SU-DHL-6 (cell line): ENCODE measurements around the gene SPIRE2.
"Not testable (repeated sequence)": the region's sequence is repeated elsewhere in the genome, so short reads cannot be mapped to it uniquely, and the experiment has no call there.

Source experiments
- H2AFZ ChIP-seq: fragments of 200-600 bp; sonication (generic); 2 replicates; pipeline ENCODE4 v1.6.1; 2014; ENCODE audit warnings: low read depth, mild to moderate bottlenecking, moderate library complexity, mixed read lengths, antibody characterized with exemption, low read length; ENCODE audit not compliant: severe bottlenecking
- H3F3A ChIP-seq: fragments of 200-600 bp; shearing (Covaris generic); 2 replicates; pipeline ENCODE4 v1.6.0; 2016; ENCODE audit warnings: antibody characterized with exemption, mild to moderate bottlenecking; ENCODE audit not compliant: insufficient read depth
- H3K27ac ChIP-seq: fragments of 200-600 bp; sonication (generic); 2 replicates; pipeline ENCODE4 v1.5.1; 2016; ENCODE audit warnings: low read depth, mild to moderate bottlenecking, low read length, moderate library complexity, mixed read lengths
- H3K27me3 ChIP-seq: fragments of 200-600 bp; sonication (generic), shearing (Covaris generic); 2 replicates; pipeline ENCODE4 v1.6.0; 2014; ENCODE audit warnings: mild to moderate bottlenecking, low read length
- H3K36me3 ChIP-seq: fragments of 200-600 bp; sonication (generic); 2 replicates; pipeline ENCODE4 v1.6.1; 2014; ENCODE audit warnings: mild to moderate bottlenecking, low read length, mixed read lengths
- H3K4me2 ChIP-seq: fragments of 300-600, 200-600 bp; shearing (Covaris generic), sonication (generic); 2 replicates; pipeline ENCODE4 v1.6.0; 2014; ENCODE audit warnings: low read length, low read depth, mild to moderate bottlenecking; ENCODE audit not compliant: poor library complexity, severe bottlenecking
- H3K4me3 ChIP-seq: fragments of 200-600 bp; sonication (generic); 2 replicates; pipeline ENCODE4 v1.5.1; 2014; ENCODE audit warnings: antibody characterized with exemption, low read length, mild to moderate bottlenecking, mixed read lengths; ENCODE audit not compliant: insufficient read depth, poor library complexity, severe bottlenecking
- H3K79me2 ChIP-seq: fragments of 200-600 bp; sonication (generic); 2 replicates; pipeline ENCODE4 v1.6.1; 2014; ENCODE audit warnings: mild to moderate bottlenecking, low read length, moderate library complexity; ENCODE audit not compliant: insufficient read depth
- H3K9ac ChIP-seq: fragments of 200-600 bp; sonication (generic); 2 replicates; pipeline ENCODE4 v1.7.0; 2014; ENCODE audit warnings: mild to moderate bottlenecking, low read length
- H3K9me2 ChIP-seq: fragments of 200-600 bp; sonication (generic); replicated peaks from 2 replicates; pipeline ENCODE4 v1.6.1; 2014; ENCODE audit warnings: low read length; ENCODE audit not compliant: insufficient read depth
- H3K9me3 ChIP-seq: fragments of 200-600 bp; sonication (generic); 2 replicates; pipeline ENCODE4 v1.6.1; 2014; ENCODE audit warnings: low read length, mixed read lengths; ENCODE audit not compliant: insufficient read depth
- H4K20me1 ChIP-seq: fragments of 200-600 bp; sonication (generic); 2 replicates; pipeline ENCODE4 v1.6.1; 2014; ENCODE audit warnings: low read depth, mild to moderate bottlenecking, antibody characterized with exemption, low read length, moderate library complexity, mixed read lengths
- CTCF ChIP-seq: fragments of 200-600 bp; sonication (generic); IDR thresholded peaks from one replicate; pipeline ENCODE4 v1.5.1; 2017; ENCODE audit warnings: antibody characterized with exemption, mild to moderate bottlenecking, low read length, moderate library complexity; ENCODE audit not compliant: insufficient read depth, poor library complexity, severe bottlenecking
- EZH2phosphoT487 ChIP-seq: fragments of 200-600 bp; sonication (generic), shearing (Covaris generic); conservative IDR thresholded peaks from 2 replicates; pipeline ENCODE4 v1.6.1; 2018; ENCODE audit warnings: mild to moderate bottlenecking, antibody characterized with exemption, low read length, moderate library complexity, mixed read lengths

SPIRE2 gene

DNA sequence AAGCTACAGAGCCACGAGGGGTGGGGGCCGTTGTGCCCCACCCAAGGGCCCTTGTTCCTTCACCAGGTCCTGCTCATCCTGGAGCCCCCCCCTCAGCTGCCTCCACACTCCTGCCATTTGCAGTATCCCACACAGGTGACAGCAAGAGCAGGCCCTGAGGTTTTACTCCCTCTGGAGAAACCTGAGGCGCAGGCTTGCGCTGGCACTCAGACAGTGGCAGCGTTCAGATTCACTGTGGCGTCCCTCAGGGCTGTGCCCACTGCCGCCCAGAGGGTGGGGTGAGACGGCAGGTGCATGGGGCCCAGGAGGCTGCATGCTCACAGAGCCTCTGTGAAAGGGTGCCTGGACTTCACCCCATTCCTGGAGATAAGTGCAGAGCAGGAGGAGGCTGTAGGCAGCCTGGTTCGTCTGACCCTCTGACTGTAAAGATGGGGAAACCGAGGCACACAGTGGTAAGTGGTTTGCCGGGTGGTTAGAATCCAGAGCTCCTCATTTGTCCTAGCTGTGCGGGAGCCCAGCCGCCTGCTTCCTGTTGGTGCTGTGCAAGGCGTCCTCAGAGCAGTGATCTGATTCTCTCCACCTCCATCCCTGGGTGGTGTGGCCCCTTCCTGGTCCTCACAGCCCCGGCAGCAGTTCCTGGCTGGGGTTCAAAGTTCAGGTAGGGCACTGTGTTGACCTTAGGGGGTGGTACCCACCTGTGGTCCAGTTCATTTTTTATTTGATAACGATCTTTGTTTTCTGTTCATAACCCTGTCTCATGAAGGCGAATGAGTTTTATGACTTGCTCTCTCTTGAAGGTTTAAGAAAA is 1.6 kb downstream of the SPIRE2 start:
- Histone ChIP-seq H3K79me2 (no peaks in the 10 kb centered on the region), H3K27ac (no peak overlapping the region), H3K4me2 (no peak overlapping the region), H3K36me3 (no peaks in the 10 kb centered on the region), H3F3A (no peaks in the 10 kb centered on the region), H3K9me3 (no peaks in the 10 kb centered on the region), H3K9ac (no peak overlapping the region), H3K9me2 (no peaks in the 10 kb centered on the region), H4K20me1 (no peaks in the 10 kb centered on the region), H3K4me3 (no peak overlapping the region), H2AFZ (no peak overlapping the region), H3K27me3 (no peaks in the 10 kb centered on the region)
- TF ChIP-seq EZH2phosphoT487 (no peak), CTCF (no peak)

DNA sequence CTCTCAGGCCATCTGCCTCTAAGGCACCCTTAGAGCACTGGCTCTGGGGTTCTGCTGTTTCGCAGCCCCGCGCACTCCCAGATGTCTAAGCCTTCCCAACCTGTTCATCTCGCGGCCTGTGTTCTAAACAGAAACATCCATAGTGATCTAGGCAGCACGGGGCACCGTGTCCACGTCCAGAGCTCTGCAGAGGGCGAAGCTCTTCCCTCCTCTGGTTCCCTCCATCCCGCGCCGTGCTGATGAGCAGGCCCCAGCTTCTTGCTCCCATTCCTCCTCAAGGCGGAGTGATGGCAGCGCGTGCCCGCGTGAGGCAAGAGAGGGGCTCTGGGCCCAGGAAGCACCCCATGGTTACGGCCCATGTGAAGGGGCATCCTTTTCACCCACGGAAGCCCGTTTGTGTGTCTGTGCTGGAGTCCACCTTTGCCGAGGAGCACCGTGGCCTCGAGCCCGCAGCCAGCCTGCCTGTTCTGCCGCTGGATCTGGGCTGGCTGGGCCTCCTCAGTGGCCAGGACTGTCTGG is 3.6 kb downstream of the SPIRE2 start:
- Histone ChIP-seq H3K36me3 (no peaks in the 10 kb centered on the region), H3K9ac (no peak overlapping the region), H3K9me3 (no peaks in the 10 kb centered on the region), H3K27me3 (no peaks in the 10 kb centered on the region), H4K20me1 (no peaks in the 10 kb centered on the region), H3K9me2 (no peaks in the 10 kb centered on the region), H3K79me2 (no peaks in the 10 kb centered on the region), H3K4me3 (no peak overlapping the region), H3K27ac (no peak overlapping the region), H3K4me2 (no peak overlapping the region), H2AFZ (no peak overlapping the region), H3F3A (no peaks in the 10 kb centered on the region)
- TF ChIP-seq CTCF (no peak), EZH2phosphoT487 (no peak)

DNA sequence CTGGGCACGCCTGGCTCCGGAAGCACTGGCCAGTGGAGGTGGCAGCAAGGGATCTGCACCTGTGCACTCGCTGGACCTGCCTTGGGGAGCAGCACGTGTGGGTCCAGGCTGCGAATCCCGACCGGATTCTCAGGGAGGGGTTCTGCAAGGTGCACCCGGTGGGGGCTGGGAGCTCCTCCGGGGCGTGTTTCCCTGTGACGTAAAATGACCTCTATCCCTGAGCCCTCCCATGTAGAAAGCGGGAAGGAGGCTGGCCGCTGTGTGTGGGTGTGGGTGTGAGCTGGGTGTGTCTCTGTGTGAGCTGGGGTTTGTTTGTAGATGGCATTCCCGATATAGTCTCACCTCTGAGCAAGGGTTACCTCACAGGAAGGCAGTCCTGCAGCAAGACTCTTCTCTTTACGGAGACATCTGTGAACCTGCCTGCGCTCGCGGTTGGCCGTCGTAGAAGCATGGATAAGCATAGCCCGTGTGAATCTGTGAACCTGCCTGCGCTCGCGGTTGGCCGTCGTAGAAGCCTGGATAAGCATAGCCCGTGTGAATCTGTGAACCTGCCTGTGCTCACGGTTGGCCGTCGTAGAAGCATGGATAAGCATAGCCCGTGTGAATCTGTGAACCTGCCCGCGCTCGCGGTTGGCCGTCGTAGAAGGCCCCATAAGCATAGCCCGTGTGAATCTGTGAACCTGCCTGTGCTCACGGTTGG is 5.5 kb downstream of the SPIRE2 start:
- not testable (repeated sequence) for H4K20me1 ChIP-seq, H3K9ac ChIP-seq, H3K9me3 ChIP-seq, H3K9me2 ChIP-seq, H2AFZ ChIP-seq, H3K79me2 ChIP-seq, H3K4me3 ChIP-seq, H3F3A ChIP-seq, H3K27me3 ChIP-seq, H3K27ac ChIP-seq, H3K36me3 ChIP-seq, H3K4me2 ChIP-seq

GRCh38 chr16:89834813-89835363 is 6.6 kb downstream of the SPIRE2 start:
- H2AFZ ChIP-seq, H3K9me3 ChIP-seq, H3K9me2 ChIP-seq, H3K27ac ChIP-seq, H3K36me3 ChIP-seq, H3K79me2 ChIP-seq, H3K27me3 ChIP-seq, H4K20me1 ChIP-seq, H3K4me2 ChIP-seq, H3K4me3 ChIP-seq, H3K9ac ChIP-seq, H3F3A ChIP-seq: not testable (repeated sequence)

- not testable (repeated sequence) for H3K9me2 ChIP-seq, H3F3A ChIP-seq, H3K79me2 ChIP-seq, H2AFZ ChIP-seq, H3K9ac ChIP-seq, H4K20me1 ChIP-seq, H3K27me3 ChIP-seq, H3K4me3 ChIP-seq, H3K36me3 ChIP-seq, H3K4me2 ChIP-seq, H3K9me3 ChIP-seq, H3K27ac ChIP-seq
These were observed 8.2 kb downstream of the SPIRE2 start for GRCh38 chr16:89836484-89836883.
